SK-N-SH treated with all-trans-retinoic acid at 6 μM for 48 hours (cell line): ENCODE results near the gene MRPL21.

Experiments used
- ARNTL ChIP-seq: fragments of 450-650 bp; formaldehyde crosslinking; IDR thresholded peaks from 2 replicates; pipeline ENCODE4 v1.5.0; 2020; ENCODE audit warnings: low read depth, mild to moderate bottlenecking, moderate library complexity, borderline replicate concordance
- BACH2 ChIP-seq: fragments of 250-450 bp; sonication (Bioruptor Pico); IDR thresholded peaks from 2 replicates; pipeline ENCODE4 v1.9.0; 2021; ENCODE audit warnings: mild to moderate bottlenecking, borderline replicate concordance
- CREB5 ChIP-seq: fragments of 250-450 bp; sonication (Bioruptor Pico); IDR thresholded peaks from 2 replicates; pipeline ENCODE4 v1.5.1; 2020; ENCODE audit warnings: low read depth, mild to moderate bottlenecking, moderate library complexity
- CSRNP3 ChIP-seq: fragments of 250-450 bp; sonication (Bioruptor Pico); IDR thresholded peaks from 2 replicates; pipeline ENCODE4 v1.5.1; 2021; ENCODE audit warnings: mild to moderate bottlenecking, moderate library complexity
- ESRRG ChIP-seq: fragments of 250-450 bp; sonication (Bioruptor Pico); IDR thresholded peaks from 2 replicates; pipeline ENCODE4 v1.6.1; 2021; ENCODE audit warnings: mild to moderate bottlenecking
- ISL1 ChIP-seq: fragments of 250-450 bp; sonication (Bioruptor Pico); IDR thresholded peaks from 2 replicates; pipeline ENCODE4 v2.1.2; 2022; ENCODE audit warnings: mild to moderate bottlenecking, moderate library complexity
- PATZ1 ChIP-seq: fragments of 250-450 bp; sonication (Bioruptor Pico); IDR thresholded peaks from 2 replicates; pipeline ENCODE4 v1.8.0; 2020; ENCODE audit warnings: mild to moderate bottlenecking, moderate library complexity, borderline replicate concordance
- PPARA ChIP-seq: fragments of 250-450 bp; sonication (Bioruptor Pico); IDR thresholded peaks from 2 replicates; pipeline ENCODE4 v1.5.0; 2020; ENCODE audit warnings: mild to moderate bottlenecking, borderline replicate concordance
- SNAI2 ChIP-seq: fragments of 250-450 bp; sonication (Bioruptor Pico); IDR thresholded peaks from 2 replicates; pipeline ENCODE4 v1.5.0; 2020; ENCODE audit warnings: mild to moderate bottlenecking, moderate library complexity
- TSHZ2 ChIP-seq: fragments of 250-450 bp; sonication (Bioruptor Pico); IDR thresholded peaks from 2 replicates; pipeline ENCODE4 v1.5.0; 2020; ENCODE audit warnings: mild to moderate bottlenecking, moderate library complexity
- ZFP3 ChIP-seq: fragments of 250-450 bp; sonication (Bioruptor Pico); IDR thresholded peaks from 2 replicates; pipeline ENCODE4 v1.5.0; 2020; ENCODE audit warnings: mild to moderate bottlenecking, moderate library complexity
- ZFP30 ChIP-seq: fragments of 450-650 bp; formaldehyde crosslinking; IDR thresholded peaks from 2 replicates; pipeline ENCODE4 v1.5.0; 2022; ENCODE audit warnings: mild to moderate bottlenecking, moderate library complexity

GRCh38 chr11:68950762-68951161 lies 47.1 kb upstream of the MRPL21 start:
- no peak for TF ChIP-seq TSHZ2 (CRISPR knock-in tag)
- no peak for TF ChIP-seq SNAI2 (CRISPR knock-in tag)
- no peak for TF ChIP-seq PATZ1
- no peak for TF ChIP-seq CSRNP3 (CRISPR knock-in tag)
- no peak for TF ChIP-seq CREB5
- TF ChIP-seq ZFP3 (CRISPR knock-in tag) = no peak
- no peak for TF ChIP-seq PPARA (CRISPR knock-in tag)
- no peak for TF ChIP-seq ISL1 (CRISPR knock-in tag)
- no peak for TF ChIP-seq ZFP30
- no peak for TF ChIP-seq ESRRG (CRISPR knock-in tag)
- no peak for TF ChIP-seq BACH2 (CRISPR knock-in tag)
- no peak for TF ChIP-seq ARNTL (CRISPR knock-in tag)
